ENCODE measurements around the gene OSBPL7. TPM values are rescaled to one million over a fixed set of nuclear protein-coding genes. Genes with fewer than 3 reads are reported as not detected.

The OSBPL7 gene
- total and polyA plus RNA-seq, 2 of the 8 experiments (the other 6 are each of a cell fraction or from before 2014, with no cell fraction given) = 7.2 to 8.9 TPM

GRCh38 chr17:47808830-47809480 lies 12.6 kb downstream of the OSBPL7 start:
- Histone ChIP-seq H3K27me3 (replicated peaks in 1 of 4; ENCODE audit: control insufficient read depth in 3 of 4, extremely low read depth in 1 of 4, insufficient read depth in 3 of 4, low read length in 3 of 4) (no peaks in the 10 kb centered on the region), H2BK120ac (replicated peaks; ENCODE audit: low read depth, low read length) (no peak overlapping the region), H3K56ac (replicated peaks; ENCODE audit: insufficient read length, low read depth, low read length) (no peak overlapping the region), H2BK20ac (ENCODE audit: low read length) (no peak overlapping the region), H2AFZ (ENCODE audit: low read length) (no peak overlapping the region), H3K79me2 (ENCODE audit: control insufficient read depth in 1 of 2, insufficient read depth in 2 of 2, low read length in 2 of 2) (no peaks in the 10 kb centered on the region), H4K5ac (ENCODE audit: insufficient read length, low read depth, low read length) (no peak overlapping the region), H3K18ac (ENCODE audit: extremely low read depth, low read length) (no peak overlapping the region), H2BK5ac (ENCODE audit: low read depth, low read length) (no peak overlapping the region), H3K9ac (replicated peaks in 1 of 4; ENCODE audit: extremely low read depth in 1 of 4, low read depth in 3 of 4, low read length in 3 of 4) (no peak overlapping the region), H3K27ac (ENCODE audit: low read depth, low read length) (no peak overlapping the region), H2BK15ac (ENCODE audit: low read length) (no peak overlapping the region), H2AK5ac (ENCODE audit: low read depth, low read length) (no peak overlapping the region), H4K20me1 (replicated peaks in 1 of 2; ENCODE audit: control insufficient read depth in 1 of 2, insufficient read depth in 2 of 2, low read length in 2 of 2) (peaks cover 2 to 4% of the 10 kb centered on the region in 2 experiments), H3K4me3 (ENCODE audit: extremely low read depth in 1 of 4, insufficient read depth in 2 of 4, low read depth in 3 of 4, low read length in 4 of 4) (no peak overlapping the region), H3K23me2 (ENCODE audit: low read depth, low read length) (no peaks in the 10 kb centered on the region), H4K91ac (replicated peaks; ENCODE audit: insufficient read length, low read length) (no peak overlapping the region), H3K9me3 (ENCODE audit: insufficient read depth in 2 of 2, low read depth in 1 of 2, low read length in 1 of 2) (no peaks in the 10 kb centered on the region), H3K4ac (replicated peaks; ENCODE audit: insufficient read length, low read depth, low read length) (no peak overlapping the region), H3K14ac (ENCODE audit: insufficient read length) (no peak overlapping the region), H2BK12ac (ENCODE audit: low read depth, low read length) (no peak overlapping the region), H3K79me1 (ENCODE audit: low read depth, low read length) (no peaks in the 10 kb centered on the region; the same call in 1 of the 2 replicates), H3K4me2 (ENCODE audit: insufficient read depth in 1 of 2, low read depth in 2 of 2, low read length in 2 of 2) (no peak overlapping the region), H3K23ac (ENCODE audit: insufficient read length) (no peak overlapping the region), H4K8ac (ENCODE audit: extremely low read depth, insufficient read depth, low read length) (no peak overlapping the region), H3K36me3 (ENCODE audit: control insufficient read depth in 2 of 4, insufficient read depth in 4 of 4, low read length in 3 of 4) (peaks cover 0 to 2% (median 0%) of the 10 kb centered on the region in 4 experiments; a peak in 1 of 8 replicates), H3K4me1 (replicated peaks in 1 of 4; ENCODE audit: control insufficient read depth in 3 of 4, insufficient read depth in 4 of 4, low read length in 3 of 4) (no peaks in the 10 kb centered on the region; a peak in 1 of 7 replicates)
- CTCF ChIA-PET (ENCODE audit: partially characterized antibody) = interaction anchor here (1.3 kb wide), 1 partner anchor 32 kb away, joined by 3 read pairs; the partner anchor contains the start of gene SCRN2
- POLR2A ChIA-PET (ENCODE audit: partially characterized antibody) = interaction anchor here (1.4 kb wide), 1 partner anchor 13 kb away, joined by 4 read pairs; the partner anchor contains the start of gene OSBPL7
- 88% methylated on average over 22 of the region's 22 CpGs; no CpG with 5 or more reads in 1 of the 2 experiments for WGBS, 2 experiments (ENCODE audit: extremely low coverage in 1 of 2, insufficient coverage in 1 of 2, insufficient read length in 1 of 2, insufficient replicate concordance in 2 of 2, low coverage in 1 of 2, low lambda C conversion rate in 2 of 2, missing lambda C conversion rate in 1 of 2)
- FAIRE-seq (no peak), DNase-seq (ENCODE audit: low read depth in 1 of 2, low spot score in 2 of 2) (no peak)
- no peak for TF ChIP-seq MAX (IDR thresholded peaks at IDR 0.05)
- no peak for TF ChIP-seq EZH2 (IDR thresholded peaks at IDR 0.05; ENCODE audit: low read depth, low read length, severe bottlenecking)
- no peak for TF ChIP-seq SIN3A (conservative IDR thresholded peaks at IDR 0.05 in 1 of 2, IDR thresholded peaks at IDR 0.05 in 1 of 2; ENCODE audit: low read depth in 1 of 2, low read length in 2 of 2)
- no peak for TF ChIP-seq E2F6 (IDR thresholded peaks at IDR 0.05)
- no peak for TF ChIP-seq POLR2AphosphoS5 (IDR thresholded peaks at IDR 0.05; ENCODE audit: low read depth, low read length)
- no peak for TF ChIP-seq TCF12 (IDR thresholded peaks at IDR 0.05; ENCODE audit: low read depth, low read length)
- TF ChIP-seq BCL11A (IDR thresholded peaks at IDR 0.05; ENCODE audit: low read depth in 2 of 2, low read length in 2 of 2) = no peak
- TF ChIP-seq CTCF (IDR thresholded peaks at IDR 0.05; ENCODE audit: control extremely low read depth in 1 of 3, insufficient read depth in 1 of 3, low read depth in 1 of 3, low read length in 3 of 3) = no peak
- TF ChIP-seq CHD1 (IDR thresholded peaks at IDR 0.05; ENCODE audit: low read depth, low read length) = no peak
